OCI-LY1 (cell line): ENCODE data around the gene DEGS2.

Experiments
- EZH2 ChIP-seq: fragments of 200-600 bp; sonication (generic), shearing (Covaris generic); IDR thresholded peaks from 2 replicates; pipeline ENCODE4 v1.8.0; 2017; ENCODE audit warnings: borderline replicate concordance, mixed run types, mild to moderate bottlenecking, antibody characterized with exemption, low read length, moderate library complexity, mixed read lengths
- TF ChIP-seq, protein P1 (sequence below): fragments of 200-600 bp; sonication (generic), shearing (Covaris generic); IDR thresholded peaks from 2 replicates; pipeline ENCODE4 v1.5.1; 2017; ENCODE audit warnings: mild to moderate bottlenecking, antibody characterized with exemption, low read length, moderate library complexity, mixed read lengths

DNA sequence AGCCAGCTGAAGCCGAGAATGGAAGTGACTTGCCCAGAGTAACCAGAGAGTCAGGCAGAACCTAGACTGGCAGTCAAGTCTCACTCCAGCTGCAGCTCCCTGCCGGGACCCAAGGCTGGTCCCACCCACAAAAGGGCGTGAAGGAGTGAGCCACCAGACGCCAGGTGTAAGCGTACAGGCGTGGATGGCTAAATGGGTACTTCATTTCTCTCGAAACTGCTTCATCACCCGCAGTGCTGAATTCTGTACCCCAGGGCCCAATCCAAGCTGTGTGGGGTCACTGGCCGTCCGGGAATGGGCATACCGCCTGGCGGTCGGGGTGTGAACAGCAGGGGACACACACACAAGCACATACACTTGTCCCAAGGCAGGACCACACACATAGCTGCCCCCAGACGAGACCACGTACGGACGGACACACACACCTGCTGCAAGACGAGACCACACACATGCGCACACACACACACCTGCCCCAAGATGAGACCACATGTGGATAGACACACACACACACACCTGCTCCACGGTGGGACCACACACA lies 34.8 kb downstream of the DEGS2 start:
- TF ChIP-seq, protein P1, sequence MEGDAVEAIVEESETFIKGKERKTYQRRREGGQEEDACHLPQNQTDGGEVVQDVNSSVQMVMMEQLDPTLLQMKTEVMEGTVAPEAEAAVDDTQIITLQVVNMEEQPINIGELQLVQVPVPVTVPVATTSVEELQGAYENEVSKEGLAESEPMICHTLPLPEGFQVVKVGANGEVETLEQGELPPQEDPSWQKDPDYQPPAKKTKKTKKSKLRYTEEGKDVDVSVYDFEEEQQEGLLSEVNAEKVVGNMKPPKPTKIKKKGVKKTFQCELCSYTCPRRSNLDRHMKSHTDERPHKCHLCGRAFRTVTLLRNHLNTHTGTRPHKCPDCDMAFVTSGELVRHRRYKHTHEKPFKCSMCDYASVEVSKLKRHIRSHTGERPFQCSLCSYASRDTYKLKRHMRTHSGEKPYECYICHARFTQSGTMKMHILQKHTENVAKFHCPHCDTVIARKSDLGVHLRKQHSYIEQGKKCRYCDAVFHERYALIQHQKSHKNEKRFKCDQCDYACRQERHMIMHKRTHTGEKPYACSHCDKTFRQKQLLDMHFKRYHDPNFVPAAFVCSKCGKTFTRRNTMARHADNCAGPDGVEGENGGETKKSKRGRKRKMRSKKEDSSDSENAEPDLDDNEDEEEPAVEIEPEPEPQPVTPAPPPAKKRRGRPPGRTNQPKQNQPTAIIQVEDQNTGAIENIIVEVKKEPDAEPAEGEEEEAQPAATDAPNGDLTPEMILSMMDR: no peak
- TF ChIP-seq EZH2: no peak
